Right lobe of liver (tissue), 6 donors: ENCODE data around the gene USP48. TPM values are rescaled to one million over a fixed set of nuclear protein-coding genes. Genes with fewer than 3 reads are reported as not detected.

Experiments used
- ATAC-seq, 4 donors: fragments of 200-7000 bp; cut with Tn5 transposase; one replicate each; pipeline ENCODE4 v1.9.1; 2020; ENCODE audit warnings: mild to moderate bottlenecking in 4 of 4, moderate library complexity in 4 of 4
- DNase-seq, 3 donors: peaks; one replicate each; pipeline ENCODE4 v3.0.0-alpha.2; 2020
- H3K27ac ChIP-seq, 3 donors: fragments of 200-600 bp; one replicate each; pipeline ENCODE4 v1.8.0; 2022
- H3K27me3 ChIP-seq, 2 donors: fragments of 200-600 bp; one replicate each; pipeline ENCODE4 v1.8.0; 2022
- H3K36me3 ChIP-seq, 4 donors: fragments of 200-600 bp; sonication (generic) in 1 of 4; one replicate each; pipeline versions ENCODE4 v1.5.1 to v1.8.0; 2017 to 2022; ENCODE audit warnings: control low read depth in 1 of 4
- H3K4me1 ChIP-seq, 4 donors: fragments of 200-600 bp; sonication (generic) in 1 of 4; one replicate each; pipeline versions ENCODE4 v1.5.1 to v1.8.0; 2017 to 2022; ENCODE audit warnings: control low read depth in 1 of 4
- H3K4me3 ChIP-seq, 3 donors: fragments of 200-600 bp; one replicate each; pipeline ENCODE4 v1.8.0; 2022
- H3K9me3 ChIP-seq, 4 donors: fragments of 200-600 bp; sonication (generic) in 1 of 4; one replicate each; pipeline versions ENCODE4 v1.5.1 to v1.8.0; 2017 to 2022; ENCODE audit warnings: control low read depth in 1 of 4
- POLR2A ChIP-seq: fragments of 450-650 bp; IDR thresholded peaks from one replicate; pipeline ENCODE4 v1.6.1; 2017; ENCODE audit warnings: antibody characterized with exemption, mild to moderate bottlenecking
- WGBS: methylation state at CpG from one replicate; pipeline ENCODE4 v1.1.6; 2018; ENCODE audit warnings: low coverage, low lambda C conversion rate; ENCODE audit not compliant: insufficient coverage; ENCODE audit errors: missing lambda C conversion rate; 5-methylcytosine and 5-hydroxymethylcytosine counted together
- intact Hi-C, 2 donors: fragments of 100-400 bp; cut with DNase I; formaldehyde crosslinking; loops; one replicate each; pipeline versions ENCODE4 v1.11.2 to v1.14.1; 2022
- total RNA-seq, 6 experiments: library from RNA; depleted of rRNA in 2 of 6; stranded (reverse); fragments of >200 nt in 2 of 6; fragmentation: NEBNext Ultra II Directional in 3 of 6; extraction: Animal tissue kit (Norgen Biotek cat#: 25700) in 3 of 6; gene quantifications; one replicate each; pipeline versions ENCODE4 v1.1.0 to v1.2.4, GENCODE V29; 2016 to 2023
- TF ChIP-seq, protein P1 (sequence below), 4 donors: fragments of 200-600 bp in 3 of 4; fragments of 450-650 bp in 1 of 4; IDR thresholded peaks; one replicate each; pipeline versions ENCODE4 v1.5.1 to v1.8.0; 2016 to 2022; ENCODE audit warnings: antibody characterized with exemption in 4 of 4, mild to moderate bottlenecking in 2 of 4
- donor health status: DM: no; HTN: yes; CAD: no.
- donor health status: DM: no; HTN: no; CAD: no.
- donor health status: DM: no; HTN: no; CAD: no.
- donor health status: DM: no; HTN: yes; CAD: no.
- donor health status: DM: no; HTN: yes; CAD: no.

Gene USP48
- total RNA-seq, 6 experiments from 2014 or later = 21.3 to 24.5 (median 22.8) TPM

DNA sequence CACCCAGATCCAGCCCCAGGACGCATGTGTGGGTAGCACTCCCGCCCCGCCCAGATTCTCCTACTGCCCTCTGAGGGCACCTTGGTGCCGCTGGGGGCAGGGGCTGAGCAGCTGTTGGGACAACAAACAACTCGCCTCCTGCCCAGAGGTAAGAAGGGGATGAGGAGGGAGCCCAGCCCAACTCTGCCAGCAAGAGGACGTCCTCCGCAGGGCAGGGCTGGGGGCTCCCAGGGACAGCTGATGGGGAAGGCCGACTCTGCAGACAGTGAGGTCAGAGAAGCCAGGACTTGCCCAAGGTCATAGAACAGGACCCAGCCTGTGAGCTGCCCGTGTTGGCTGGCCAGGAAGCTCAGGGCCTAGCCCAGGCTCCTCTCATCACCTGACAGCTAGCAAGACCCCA is 132.5 kb downstream of the USP48 start:
- intact Hi-C loops = loop anchor here in 1 of 2 donors (10.0 kb wide), 1 partner anchor 56 kb away; no protein-coding TSS in a partner anchor

DNA sequence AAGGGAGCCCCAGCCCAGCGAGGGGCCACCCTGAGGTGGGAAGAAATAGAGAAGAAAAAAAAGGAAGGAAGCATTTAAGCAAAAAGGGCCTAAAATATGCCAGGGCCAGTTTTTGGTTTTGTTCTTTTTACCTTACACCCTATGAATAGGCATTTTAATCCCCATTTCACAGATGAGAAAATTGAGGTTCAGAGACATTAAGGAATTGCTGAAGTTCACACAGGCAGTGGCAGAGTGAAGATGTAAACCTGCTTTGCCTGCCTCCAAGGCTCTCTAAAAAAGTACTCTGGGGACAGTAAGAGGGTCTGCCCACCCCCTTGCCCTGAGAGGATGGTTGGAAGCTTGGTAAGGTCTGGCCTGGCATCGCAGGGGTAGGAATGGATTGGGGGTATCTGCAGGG is 133.6 kb downstream of the USP48 start:
- ATAC-seq = no peak
- no peak overlapping the region for H3K4me3 ChIP-seq
- DNase-seq = no peak
- H3K4me1 ChIP-seq = peaks cover 0 to 2% (median 0%) of the 10 kb centered on the region in 4 donors
- 10% methylated on average over 1 of the region's 2 CpGs for WGBS
- intact Hi-C loops = no loop called here
- H3K36me3 ChIP-seq = no peaks in the 10 kb centered on the region
- TF ChIP-seq, protein P1, sequence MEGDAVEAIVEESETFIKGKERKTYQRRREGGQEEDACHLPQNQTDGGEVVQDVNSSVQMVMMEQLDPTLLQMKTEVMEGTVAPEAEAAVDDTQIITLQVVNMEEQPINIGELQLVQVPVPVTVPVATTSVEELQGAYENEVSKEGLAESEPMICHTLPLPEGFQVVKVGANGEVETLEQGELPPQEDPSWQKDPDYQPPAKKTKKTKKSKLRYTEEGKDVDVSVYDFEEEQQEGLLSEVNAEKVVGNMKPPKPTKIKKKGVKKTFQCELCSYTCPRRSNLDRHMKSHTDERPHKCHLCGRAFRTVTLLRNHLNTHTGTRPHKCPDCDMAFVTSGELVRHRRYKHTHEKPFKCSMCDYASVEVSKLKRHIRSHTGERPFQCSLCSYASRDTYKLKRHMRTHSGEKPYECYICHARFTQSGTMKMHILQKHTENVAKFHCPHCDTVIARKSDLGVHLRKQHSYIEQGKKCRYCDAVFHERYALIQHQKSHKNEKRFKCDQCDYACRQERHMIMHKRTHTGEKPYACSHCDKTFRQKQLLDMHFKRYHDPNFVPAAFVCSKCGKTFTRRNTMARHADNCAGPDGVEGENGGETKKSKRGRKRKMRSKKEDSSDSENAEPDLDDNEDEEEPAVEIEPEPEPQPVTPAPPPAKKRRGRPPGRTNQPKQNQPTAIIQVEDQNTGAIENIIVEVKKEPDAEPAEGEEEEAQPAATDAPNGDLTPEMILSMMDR (IDR thresholded peaks at IDR 0.05) = no peak
- H3K27ac ChIP-seq = no peak overlapping the region
- no peaks in the 10 kb centered on the region for H3K9me3 ChIP-seq
- no peaks in the 10 kb centered on the region for H3K27me3 ChIP-seq

More for the DNA sequence above, 132.5 kb downstream of the USP48 start:
- no peaks in the 10 kb centered on the region for H3K36me3 ChIP-seq
- no peaks in the 10 kb centered on the region for H3K9me3 ChIP-seq
- H3K27me3 ChIP-seq = no peaks in the 10 kb centered on the region
- TF ChIP-seq, protein P1 (IDR thresholded peaks at IDR 0.05) = no peak
- TF ChIP-seq POLR2A = no peak
- ATAC-seq = no peak
- peaks cover 0 to 2% (median 0%) of the 10 kb centered on the region in 4 donors for H3K4me1 ChIP-seq
- H3K27ac ChIP-seq = no peak overlapping the region
- no peak overlapping the region for H3K4me3 ChIP-seq
- DNase-seq = no peak
- 80% methylated on average over 1 of the region's 9 CpGs for WGBS

DNA sequence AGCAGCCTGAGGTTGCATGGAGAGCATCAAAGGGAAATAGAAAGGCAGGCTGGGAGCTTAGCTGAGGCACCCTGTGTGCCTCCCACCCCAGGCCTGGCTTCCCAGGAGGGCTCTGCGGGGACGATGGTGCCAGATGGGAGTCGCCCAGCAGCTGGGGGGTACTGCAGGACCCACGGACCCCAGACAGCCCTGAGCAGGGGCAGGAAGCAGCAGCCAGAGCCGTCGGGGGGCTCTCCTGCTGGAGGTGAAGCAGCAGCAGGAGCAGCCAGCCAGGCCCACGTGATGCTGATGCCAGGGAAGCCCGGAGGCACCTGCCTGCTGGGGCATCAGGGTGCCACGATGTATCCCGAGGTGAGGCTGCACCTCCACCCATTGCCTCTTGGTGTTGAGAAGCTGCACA is 134.2 kb downstream of the USP48 start:
- TF ChIP-seq, protein P1 (IDR thresholded peaks at IDR 0.05) = no peak
- Histone ChIP-seq H3K4me3 (no peak overlapping the region), H3K36me3 (no peaks in the 10 kb centered on the region), H3K9me3 (no peaks in the 10 kb centered on the region), H3K27me3 (no peaks in the 10 kb centered on the region), H3K4me1 (peaks cover 0 to 2% (median 0%) of the 10 kb centered on the region in 4 donors), H3K27ac (no peak overlapping the region)
- DNase-seq (peak in 1 of 3 donors; percentile 37), ATAC-seq (no peak)
- 48% methylated on average over 3 of the region's 10 CpGs for WGBS
- intact Hi-C loops = no loop called here

DNA sequence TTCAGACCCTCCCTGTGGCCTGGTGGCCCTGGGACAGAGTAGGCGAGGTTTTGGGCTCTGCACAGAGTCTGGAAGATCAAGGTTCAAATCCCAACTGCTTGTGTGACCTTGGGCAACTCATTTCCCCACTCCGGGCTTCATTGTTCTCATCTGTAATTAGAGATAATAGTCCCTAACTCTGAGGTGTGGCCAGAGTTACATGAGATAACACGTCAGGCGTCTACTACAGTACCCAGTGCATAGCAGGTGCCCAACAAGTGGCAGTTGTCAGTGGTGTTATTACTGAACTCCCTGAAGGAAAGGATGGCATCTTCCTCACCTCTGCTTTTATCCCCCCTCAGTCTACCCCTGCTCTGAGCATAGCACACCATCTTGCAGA is 134.6 kb downstream of the USP48 start:
- Histone ChIP-seq H3K36me3 (no peaks in the 10 kb centered on the region), H3K27me3 (no peaks in the 10 kb centered on the region), H3K4me1 (peaks cover 0 to 2% (median 0%) of the 10 kb centered on the region in 4 donors), H3K9me3 (no peaks in the 10 kb centered on the region), H3K27ac (no peak overlapping the region), H3K4me3 (no peak overlapping the region)
- TF ChIP-seq, protein P1 (IDR thresholded peaks at IDR 0.05) = no peak
- no peak for TF ChIP-seq POLR2A
- intact Hi-C loops = no loop called here
- DNase-seq = no peak
- 17% methylated on average over 2 of the region's 4 CpGs for WGBS
- no peak for ATAC-seq
